Body of pancreas (tissue), 4 donors: Measurements from ENCODE around the gene CLIP2. TPM values are rescaled to one million over a fixed set of nuclear protein-coding genes. Genes with fewer than 3 reads are reported as not detected.
"Not testable (repeated sequence)": the region's sequence is repeated elsewhere in the genome, so short reads cannot be mapped to it uniquely, and the experiment has no call there.

Experiments
- ATAC-seq: fragments of 150-250 bp; one replicate; pipeline ENCODE4 v1.9.1; 2016
- DNase-seq, 4 donors: peaks; one replicate each; pipeline ENCODE4 v3.0.0-alpha.2; 2019
- H3K27ac ChIP-seq, 4 donors: fragments of 200-600 bp; sonication (generic); 1 replicate in 3 of 4; 2 replicates in 1 of 4; pipeline versions ENCODE4 v1.5.1 to v1.6.1; 2016 to 2019; ENCODE audit warnings: mild to moderate bottlenecking in 1 of 4, mixed read lengths in 1 of 4, moderate library complexity in 1 of 4
- H3K27me3 ChIP-seq, 2 donors: fragments of 200-600 bp; sonication (generic); one replicate each; pipeline ENCODE4 v1.6.0; 2016; ENCODE audit warnings: mild to moderate bottlenecking in 1 of 2
- H3K36me3 ChIP-seq, 2 donors: fragments of 200-600 bp; sonication (generic); replicated peaks in 1 of 2; 2 replicates each; pipeline ENCODE4 v1.5.1; 2016; ENCODE audit warnings: low read depth in 2 of 2; ENCODE audit not compliant: insufficient read depth in 1 of 2
- H3K4me1 ChIP-seq: fragments of 200-600 bp; sonication (generic); one replicate; pipeline ENCODE4 v1.6.0; 2016
- H3K4me3 ChIP-seq, 2 donors: fragments of 200-600 bp; sonication (generic); 1 replicate in 1 of 2; 2 replicates in 1 of 2; pipeline ENCODE4 v1.5.1; 2016 to 2019
- H3K9me3 ChIP-seq, 3 donors: fragments of 200-600 bp; sonication (generic); 1 replicate in 2 of 3; 2 replicates in 1 of 3; pipeline ENCODE4 v1.5.1; 2016
- CTCF ChIP-seq, 7 experiments: fragments of 450-650 bp in 4 of 7; fragments of 200-600 bp in 3 of 7; sonication (generic) in 3 of 7; IDR thresholded peaks; one replicate each; pipeline ENCODE4 v1.5.1; 2016 to 2019; ENCODE audit warnings: antibody characterized with exemption in 7 of 7
- POLR2A ChIP-seq, 3 donors: fragments of 450-650 bp; IDR thresholded peaks; one replicate each; pipeline ENCODE4 v1.6.1; 2016; ENCODE audit warnings: antibody characterized with exemption in 3 of 3, mild to moderate bottlenecking in 2 of 3
- WGBS, 2 donors: methylation state at CpG; one replicate each; pipeline ENCODE4 v1.1.5; 2017; 5-methylcytosine and 5-hydroxymethylcytosine counted together
- intact Hi-C: fragments of 100-400 bp; cut with DNase I; formaldehyde crosslinking; loops from one replicate; pipeline ENCODE4 v1.15.1; 2023
- total RNA-seq, 2 donors: library from RNA; depleted of rRNA; stranded (reverse); fragments of >200 nt; gene quantifications; one replicate each; pipeline ENCODE4 v1.1.0, GENCODE V29; 2016

The CLIP2 gene
- total RNA-seq, 2 donors from 2014 or later = 31.6 to 120 TPM

- H3K4me3 ChIP-seq = no peak overlapping the region
- no peaks in the 10 kb centered on the region for H3K27me3 ChIP-seq
- H3K9me3 ChIP-seq = no peaks in the 10 kb centered on the region
- TF ChIP-seq POLR2A (IDR thresholded peaks at IDR 0.05) = no peak
- TF ChIP-seq CTCF (IDR thresholded peaks at IDR 0.05) = peak; percentile 85 to 98 (median 93)
- H3K36me3 ChIP-seq = no peaks in the 10 kb centered on the region
- H3K27ac ChIP-seq = no peak overlapping the region
- peaks cover 7% of the 10 kb centered on the region for H3K4me1 ChIP-seq
- intact Hi-C loops = loop anchor here (10.0 kb wide), 1 partner anchor 627 kb away; no protein-coding TSS in a partner anchor
- DNase-seq (peak; percentile 66 to 71 (median 68)), ATAC-seq (peak; percentile 92)
- WGBS, 2 donors = 20 to 25% methylated on average over 5 to 16 of the region's 16 CpGs
These were observed 128.3 kb downstream of the CLIP2 start for GRCh38 chr7:74417419-74417971.

GRCh38 chr7:74418076-74418475, 128.9 kb downstream of the CLIP2 start:
- WGBS, 2 donors = 67 to 81% methylated on average over 8 of the region's 8 CpGs
- Histone ChIP-seq H3K4me3 (no peak overlapping the region), H3K36me3 (no peaks in the 10 kb centered on the region), H3K27ac (no peak overlapping the region), H3K27me3 (no peaks in the 10 kb centered on the region), H3K4me1 (peaks cover 7% of the 10 kb centered on the region), H3K9me3 (no peaks in the 10 kb centered on the region)
- no peak for TF ChIP-seq CTCF (IDR thresholded peaks at IDR 0.05)
- no peak for TF ChIP-seq POLR2A (IDR thresholded peaks at IDR 0.05)
- no peak for DNase-seq
- intact Hi-C loops = loop anchor here (10.0 kb wide), 1 partner anchor 627 kb away; no protein-coding TSS in a partner anchor
- ATAC-seq = no peak

GRCh38 chr7:74418538-74418937, 129.3 kb downstream of the CLIP2 start:
- DNase-seq (no peak), ATAC-seq (no peak)
- Histone ChIP-seq H3K4me1 (peaks cover 7% of the 10 kb centered on the region), H3K4me3 (no peak overlapping the region), H3K27ac (no peak overlapping the region), H3K27me3 (no peaks in the 10 kb centered on the region), H3K36me3 (no peaks in the 10 kb centered on the region), H3K9me3 (no peaks in the 10 kb centered on the region)
- WGBS, 2 donors = 72 to 76% methylated on average over 10 of the region's 10 CpGs
- intact Hi-C loops = loop anchor here (10.0 kb wide), 1 partner anchor 626 kb away; no protein-coding TSS in a partner anchor
- TF ChIP-seq POLR2A (IDR thresholded peaks at IDR 0.05) (no peak), CTCF (IDR thresholded peaks at IDR 0.05) (no peak)

- H3K27ac ChIP-seq, H3K4me1 ChIP-seq, H3K36me3 ChIP-seq, H3K9me3 ChIP-seq, H3K4me3 ChIP-seq, ATAC-seq, H3K27me3 ChIP-seq, DNase-seq: not testable (repeated sequence)
- intact Hi-C loops = loop anchor here (10.0 kb wide), 1 partner anchor 626 kb away; no protein-coding TSS in a partner anchor
- WGBS, 2 donors = 63 to 78% methylated on average over 2 to 4 of the region's 4 CpGs
These were observed 130.0 kb downstream of the CLIP2 start for GRCh38 chr7:74419232-74419631.

- H3K4me3 ChIP-seq = no peak overlapping the region
- intact Hi-C loops = no loop called here
- H3K36me3 ChIP-seq = no peaks in the 10 kb centered on the region
- DNase-seq (no peak), ATAC-seq (no peak)
- no peaks in the 10 kb centered on the region for H3K27me3 ChIP-seq
- TF ChIP-seq POLR2A (IDR thresholded peaks at IDR 0.05) (no peak), CTCF (IDR thresholded peaks at IDR 0.05) (no peak)
- no peaks in the 10 kb centered on the region for H3K9me3 ChIP-seq
- WGBS, 2 donors = 85 to 92% methylated on average over 4 of the region's 4 CpGs
- peaks cover 7% of the 10 kb centered on the region for H3K4me1 ChIP-seq
- no peak overlapping the region for H3K27ac ChIP-seq
These were observed 130.8 kb downstream of the CLIP2 start for GRCh38 chr7:74420006-74420405.
